Vagina (tissue), 2 donors: Measurements from ENCODE around the gene ADAMTS15.

Experiments
- POLR2A ChIP-seq, 2 donors: fragments of 450-650 bp; IDR thresholded peaks; one replicate each; pipeline ENCODE4 v1.6.1; 2017; ENCODE audit warnings: antibody characterized with exemption in 2 of 2, mild to moderate bottlenecking in 2 of 2, moderate library complexity in 2 of 2
- TF ChIP-seq, protein P1 (sequence below), 3 experiments: fragments of 450-650 bp in 2 of 3; fragments of 200-600 bp in 1 of 3; sonication (generic) in 1 of 3; IDR thresholded peaks; one replicate each; pipeline ENCODE4 v1.5.1; 2017 to 2019; ENCODE audit warnings: antibody characterized with exemption in 3 of 3, mild to moderate bottlenecking in 2 of 3, moderate library complexity in 2 of 3

DNA sequence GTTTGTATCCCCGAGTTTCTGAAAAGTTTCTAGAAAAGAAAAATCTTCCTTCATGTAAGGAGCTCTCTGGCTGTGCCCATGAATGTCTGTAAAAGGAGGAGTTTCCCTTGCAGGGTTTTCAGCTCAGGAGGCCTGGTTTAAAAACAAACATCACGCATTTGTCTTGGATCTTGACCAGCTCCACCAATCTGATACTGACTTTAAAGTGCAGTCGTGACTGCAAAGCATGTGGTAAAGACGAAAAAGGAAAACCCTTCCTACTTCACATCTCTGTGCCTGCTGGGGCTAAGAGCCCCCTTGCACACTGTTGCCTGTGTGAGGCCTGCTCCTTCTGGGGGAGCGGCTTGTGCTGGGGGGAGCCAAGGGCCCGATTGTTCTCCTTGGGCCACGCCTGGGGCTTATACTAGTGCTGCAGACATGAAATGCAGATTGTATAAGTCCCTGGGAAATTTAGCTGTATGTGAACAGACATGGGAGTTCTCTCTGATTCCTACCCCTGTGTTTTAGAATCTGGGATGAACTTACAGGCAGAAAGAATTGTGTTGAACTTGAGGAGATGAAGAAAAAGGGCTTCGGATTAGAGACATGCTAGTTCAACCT, 62.1 kb downstream of the ADAMTS15 start:
- TF ChIP-seq, protein P1, sequence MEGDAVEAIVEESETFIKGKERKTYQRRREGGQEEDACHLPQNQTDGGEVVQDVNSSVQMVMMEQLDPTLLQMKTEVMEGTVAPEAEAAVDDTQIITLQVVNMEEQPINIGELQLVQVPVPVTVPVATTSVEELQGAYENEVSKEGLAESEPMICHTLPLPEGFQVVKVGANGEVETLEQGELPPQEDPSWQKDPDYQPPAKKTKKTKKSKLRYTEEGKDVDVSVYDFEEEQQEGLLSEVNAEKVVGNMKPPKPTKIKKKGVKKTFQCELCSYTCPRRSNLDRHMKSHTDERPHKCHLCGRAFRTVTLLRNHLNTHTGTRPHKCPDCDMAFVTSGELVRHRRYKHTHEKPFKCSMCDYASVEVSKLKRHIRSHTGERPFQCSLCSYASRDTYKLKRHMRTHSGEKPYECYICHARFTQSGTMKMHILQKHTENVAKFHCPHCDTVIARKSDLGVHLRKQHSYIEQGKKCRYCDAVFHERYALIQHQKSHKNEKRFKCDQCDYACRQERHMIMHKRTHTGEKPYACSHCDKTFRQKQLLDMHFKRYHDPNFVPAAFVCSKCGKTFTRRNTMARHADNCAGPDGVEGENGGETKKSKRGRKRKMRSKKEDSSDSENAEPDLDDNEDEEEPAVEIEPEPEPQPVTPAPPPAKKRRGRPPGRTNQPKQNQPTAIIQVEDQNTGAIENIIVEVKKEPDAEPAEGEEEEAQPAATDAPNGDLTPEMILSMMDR (IDR thresholded peaks at IDR 0.05), result no peak
- TF ChIP-seq POLR2A (IDR thresholded peaks at IDR 0.05), result no peak
